IMR-90 (cell line): ENCODE measurements around the gene CBL. TPM values are rescaled to one million over a fixed set of nuclear protein-coding genes. Genes with fewer than 3 reads are reported as not detected.

ENCODE experiments used
- ATAC-seq: fragments of 200-7000 bp; cut with Tn5 transposase; 2 replicates; pipeline ENCODE4 v1.9.1; 2020; ENCODE audit warnings: low read depth, mild to moderate bottlenecking, moderate library complexity
- BruUV-seq: library from RNA; stranded (reverse); fragments of 400-500 nt; replicated peaks from 2 replicates; lab custom pipeline; 2021; lab: Mats Ljungman, UMichigan
- CTCF ChIA-PET: fragments of 300-600 bp; formaldehyde crosslinking; extraction: SDS; loops from one replicate; lab custom pipeline; 2021; ENCODE audit warnings: antibody characterized with exemption; lab: Yijun Ruan, JAX
- POLR2A ChIA-PET: fragments of 300-600 bp; sonication (Branson Sonifier 250); formaldehyde crosslinking; loops from one replicate; lab custom pipeline; 2022; ENCODE audit warnings: antibody characterized with exemption; ENCODE audit not compliant: unreplicated experiment; lab: Charles Lee
- DNase-seq: peaks from one replicate; pipeline ENCODE4 v3.0.0; 2013
- H2AFZ ChIP-seq: replicated peaks from 2 replicates; pipeline ENCODE3; 2013; ENCODE audit warnings: low read length, mild to moderate bottlenecking; ENCODE audit not compliant: poor library complexity
- H2AK5ac ChIP-seq: 2 replicates; pipeline ENCODE4 v1.6.1; 2013; ENCODE audit warnings: low read depth, low read length, inconsistent platforms
- H2AK9ac ChIP-seq: replicated peaks from 2 replicates; pipeline ENCODE3; 2013; ENCODE audit warnings: mild to moderate bottlenecking, low read depth, low read length, moderate library complexity; ENCODE audit not compliant: poor library complexity
- H2BK120ac ChIP-seq: 2 replicates; pipeline ENCODE4 v1.6.1; 2013; ENCODE audit warnings: low read depth, low read length, inconsistent platforms
- H2BK15ac ChIP-seq: 3 replicates; pipeline ENCODE4 v1.6.1; 2013; ENCODE audit warnings: low read depth, low read length, inconsistent platforms
- H2BK20ac ChIP-seq: 2 replicates; pipeline ENCODE4 v1.6.1; 2013; ENCODE audit warnings: low read depth, mild to moderate bottlenecking, inconsistent platforms, low read length, moderate library complexity
- H2BK5ac ChIP-seq: 2 replicates; pipeline ENCODE4 v1.6.1; 2013; ENCODE audit warnings: mild to moderate bottlenecking, low read depth, low read length, inconsistent platforms; ENCODE audit not compliant: poor library complexity, severe bottlenecking
- H3K14ac ChIP-seq: replicated peaks from 2 replicates; pipeline ENCODE4 v1.6.1; 2013; ENCODE audit warnings: low read depth, low read length, inconsistent platforms
- H3K18ac ChIP-seq: 2 replicates; pipeline ENCODE4 v1.6.1; 2013; ENCODE audit warnings: low read depth, low read length, control low read depth
- H3K23ac ChIP-seq: 2 replicates; pipeline ENCODE4 v1.6.1; 2013; ENCODE audit warnings: low read depth, low read length, inconsistent platforms
- H3K27ac ChIP-seq: 2 replicates; pipeline ENCODE4 v1.5.1; 2013; ENCODE audit warnings: mild to moderate bottlenecking, control low read depth, low read length; ENCODE audit not compliant: insufficient read depth
- H3K27me3 ChIP-seq: 2 replicates; pipeline ENCODE4 v1.6.1; 2013; ENCODE audit warnings: low read length; ENCODE audit not compliant: control insufficient read depth, insufficient read depth
- H3K36me3 ChIP-seq: 2 replicates; pipeline ENCODE4 v1.6.1; 2013; ENCODE audit warnings: low read length, mixed read lengths; ENCODE audit not compliant: control insufficient read depth, insufficient read depth
- H3K4ac ChIP-seq: 2 replicates; pipeline ENCODE4 v1.6.1; 2013; ENCODE audit warnings: low read depth, low read length, inconsistent platforms
- H3K4me1 ChIP-seq: 2 replicates; pipeline ENCODE4 v1.6.1; 2013; ENCODE audit warnings: low read length, mixed read lengths; ENCODE audit not compliant: control insufficient read depth, insufficient read depth
- H3K4me2 ChIP-seq: 2 replicates; pipeline ENCODE4 v1.6.1; 2013; ENCODE audit warnings: low read depth, mild to moderate bottlenecking, control low read depth, low read length, moderate library complexity
- H3K4me3 ChIP-seq: 2 replicates; pipeline ENCODE4 v1.5.1; 2013; ENCODE audit warnings: low read depth, mild to moderate bottlenecking, control low read depth, low read length, moderate library complexity; ENCODE audit not compliant: insufficient read depth
- H3K56ac ChIP-seq: 2 replicates; pipeline ENCODE4 v1.6.1; 2013; ENCODE audit warnings: low read length, inconsistent platforms; ENCODE audit not compliant: insufficient read depth; ENCODE audit errors: extremely low read depth
- H3K79me1 ChIP-seq, 2 experiments: 2 replicates each; pipeline ENCODE4 v1.6.1; 2013; ENCODE audit warnings: low read length in 2 of 2, inconsistent platforms in 1 of 2, low read depth in 1 of 2
- H3K9ac ChIP-seq: 2 replicates; pipeline ENCODE4 v1.6.1; 2013; ENCODE audit warnings: low read depth, low read length, control low read depth
- H3K9me1 ChIP-seq: 2 replicates; pipeline ENCODE4 v1.6.1; 2013; ENCODE audit warnings: low read length, inconsistent platforms; ENCODE audit not compliant: insufficient read depth
- H3K9me3 ChIP-seq: 2 replicates; pipeline ENCODE4 v1.6.1; 2013; ENCODE audit warnings: low read length; ENCODE audit not compliant: control insufficient read depth, insufficient read depth
- H4K20me1 ChIP-seq: 2 replicates; pipeline ENCODE4 v1.6.1; 2013; ENCODE audit warnings: low read length, inconsistent platforms; ENCODE audit not compliant: insufficient read depth
- H4K5ac ChIP-seq: 2 replicates; pipeline ENCODE4 v1.6.1; 2013; ENCODE audit warnings: mild to moderate bottlenecking, low read depth, low read length, control low read depth
- H4K8ac ChIP-seq, 2 experiments: 2 replicates each; pipeline ENCODE4 v1.6.1; 2013; ENCODE audit warnings: low read depth in 2 of 2, low read length in 2 of 2, control low read depth in 1 of 2, inconsistent platforms in 1 of 2
- H4K91ac ChIP-seq: 2 replicates; pipeline ENCODE4 v1.6.1; 2013; ENCODE audit warnings: low read depth, low read length, inconsistent platforms; ENCODE audit not compliant: insufficient read depth
- CTCF ChIP-seq: conservative IDR thresholded peaks from 2 replicates; pipeline ENCODE4 v1.5.1; 2012; ENCODE audit warnings: mild to moderate bottlenecking, low read depth, low read length, improper control_type of control experiment
- SMC3 ChIP-seq: fragments of 150-350 bp; IDR thresholded peaks from 2 replicates; pipeline ENCODE4 v1.6.1; 2016; ENCODE audit warnings: low read depth, mild to moderate bottlenecking, antibody characterized with exemption, low read length, moderate library complexity
- WGBS, 2 experiments: methylation state at CpG; one replicate each; pipeline versions ENCODE4 v1.1.5 to v1.1.7; 2013; ENCODE audit warnings: missing lambda C conversion rate in 2 of 2; ENCODE audit not compliant: insufficient read length in 1 of 2; ENCODE audit errors: extremely low coverage in 2 of 2; 5-methylcytosine and 5-hydroxymethylcytosine counted together
- dilution Hi-C: fragments of 300-500 bp; cut with HindIII; formaldehyde crosslinking; loops from one replicate; pipeline ENCODE4 v1.14.3; 2018; ENCODE audit warnings: low sequenced_read_pairs; ENCODE audit not compliant: unreplicated experiment
- in situ Hi-C: fragments of 300-500 bp; cut with MboI; formaldehyde crosslinking; loops from 3 replicates; pipeline ENCODE4 v1.14.3; 2019; ENCODE audit warnings: low sequenced_read_pairs, inconsistent platforms, mixed read lengths
- intact Hi-C: fragments of 100-400 bp; cut with micrococcal nuclease; formaldehyde crosslinking; loops from 2 replicates; pipeline ENCODE4 v1.10.0; 2022
- polyA plus RNA-seq, 3 experiments: library from polyadenylated mRNA; depleted of rRNA; stranded (reverse); fragments of >200 nt; gene quantifications; 2 replicates each; pipeline ENCODE4 v1.2.3, GENCODE V29; 2012; ENCODE audit warnings: low replicate concordance in 1 of 3
- total RNA-seq: library from RNA; depleted of rRNA; stranded (reverse); fragments of >200 nt; gene quantifications from 2 replicates; pipeline ENCODE4 v1.2.3, GENCODE V29; 2012
- TF ChIP-seq, protein P1 (sequence below): fragments of 150-350 bp; IDR thresholded peaks from 2 replicates; pipeline ENCODE4 v1.6.1; 2016; ENCODE audit warnings: low read depth, mild to moderate bottlenecking, low read length, moderate library complexity, borderline replicate concordance
- TF ChIP-seq, protein P2 (sequence below): fragments of 150-350 bp; IDR thresholded peaks from 2 replicates; pipeline ENCODE4 v1.6.1; 2017; ENCODE audit warnings: mild to moderate bottlenecking, antibody characterized with exemption, low read length, low read depth

Gene CBL
- total and polyA plus RNA-seq, 2 of the 4 experiments (the other 2 are of a cell fraction): 6.1 to 11.8 TPM

DNA sequence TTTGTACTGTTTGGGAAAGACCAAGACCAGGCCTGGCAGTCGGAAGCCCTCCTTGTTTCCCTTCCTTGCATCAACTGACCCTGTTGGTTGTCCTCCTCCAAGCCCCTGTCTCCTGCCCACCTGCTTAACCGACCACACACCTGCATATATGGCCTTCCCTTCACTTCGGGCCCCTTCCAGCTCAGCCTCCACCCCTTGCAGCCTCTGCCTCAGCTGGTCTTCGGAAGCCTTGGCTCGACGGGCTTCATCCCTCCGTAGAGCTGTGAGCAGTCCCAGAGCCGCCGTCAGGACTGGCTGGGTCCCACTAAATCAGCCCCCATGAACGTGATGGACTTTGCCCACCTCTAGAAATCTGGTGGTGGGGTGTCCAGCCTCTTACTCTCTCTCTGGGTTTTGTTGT, 12.5 kb upstream of the CBL start:
- no peak overlapping the region for H3K4ac ChIP-seq
- no peak overlapping the region for H3K18ac ChIP-seq
- no peak overlapping the region for H4K91ac ChIP-seq
- in situ Hi-C loops: no loop called here
- no peak overlapping the region for H3K4me3 ChIP-seq
- no peak overlapping the region for H3K4me2 ChIP-seq
- no TSS peak for BruUV-seq
- H3K14ac ChIP-seq: no peak overlapping the region
- no peak overlapping the region for H2AK5ac ChIP-seq
- intact Hi-C loops: no loop called here
- H3K9ac ChIP-seq: no peak overlapping the region
- H3K4me1 ChIP-seq: no peaks in the 10 kb centered on the region
- POLR2A ChIA-PET: no interaction called here
- H3K23ac ChIP-seq: no peak overlapping the region
- H3K9me3 ChIP-seq: no peaks in the 10 kb centered on the region
- H4K20me1 ChIP-seq: no peaks in the 10 kb centered on the region
- dilution Hi-C loops: no loop called here
- DNase-seq (no peak), ATAC-seq (no peak)
- no peak overlapping the region for H2BK15ac ChIP-seq
- H3K27me3 ChIP-seq: peaks cover 13% of the 10 kb centered on the region
- no peak overlapping the region for H4K5ac ChIP-seq
- CTCF ChIA-PET: no interaction called here
- H4K8ac ChIP-seq: no peak overlapping the region
- H3K9me1 ChIP-seq: no peaks in the 10 kb centered on the region; the same call in 1 of the 2 replicates
- no peak overlapping the region for H3K56ac ChIP-seq
- no peak overlapping the region for H3K27ac ChIP-seq
- TF ChIP-seq, protein P1, sequence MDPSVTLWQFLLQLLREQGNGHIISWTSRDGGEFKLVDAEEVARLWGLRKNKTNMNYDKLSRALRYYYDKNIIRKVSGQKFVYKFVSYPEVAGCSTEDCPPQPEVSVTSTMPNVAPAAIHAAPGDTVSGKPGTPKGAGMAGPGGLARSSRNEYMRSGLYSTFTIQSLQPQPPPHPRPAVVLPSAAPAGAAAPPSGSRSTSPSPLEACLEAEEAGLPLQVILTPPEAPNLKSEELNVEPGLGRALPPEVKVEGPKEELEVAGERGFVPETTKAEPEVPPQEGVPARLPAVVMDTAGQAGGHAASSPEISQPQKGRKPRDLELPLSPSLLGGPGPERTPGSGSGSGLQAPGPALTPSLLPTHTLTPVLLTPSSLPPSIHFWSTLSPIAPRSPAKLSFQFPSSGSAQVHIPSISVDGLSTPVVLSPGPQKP: no peak
- TF ChIP-seq, protein P2, sequence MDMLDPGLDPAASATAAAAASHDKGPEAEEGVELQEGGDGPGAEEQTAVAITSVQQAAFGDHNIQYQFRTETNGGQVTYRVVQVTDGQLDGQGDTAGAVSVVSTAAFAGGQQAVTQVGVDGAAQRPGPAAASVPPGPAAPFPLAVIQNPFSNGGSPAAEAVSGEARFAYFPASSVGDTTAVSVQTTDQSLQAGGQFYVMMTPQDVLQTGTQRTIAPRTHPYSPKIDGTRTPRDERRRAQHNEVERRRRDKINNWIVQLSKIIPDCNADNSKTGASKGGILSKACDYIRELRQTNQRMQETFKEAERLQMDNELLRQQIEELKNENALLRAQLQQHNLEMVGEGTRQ: no peak
- no peak for TF ChIP-seq SMC3
- TF ChIP-seq CTCF: no peak
- no peak overlapping the region for H2BK5ac ChIP-seq
- 81% methylated on average over 5 of the region's 10 CpGs; no CpG with 5 or more reads in 1 of the 2 experiments for WGBS, 2 experiments
- no peak overlapping the region for H2BK20ac ChIP-seq
- no peaks in the 10 kb centered on the region for H3K79me1 ChIP-seq
- no peak overlapping the region for H2AK9ac ChIP-seq
- H3K36me3 ChIP-seq: no peaks in the 10 kb centered on the region
- H2AFZ ChIP-seq: no peak overlapping the region
- H2BK120ac ChIP-seq: no peak overlapping the region
